GM18520 (cell line): Measurements from ENCODE around the gene FAM240B.

Source experiments
- ATAC-seq: cut with Tn5 transposase; IDR thresholded peaks from one replicate; pipeline ENCODE4 v1.9.1; 2021; ENCODE audit not compliant: unreplicated experiment

Gene FAM240B

GRCh38 chr9:38720083-38720745 is at the start of gene FAM240B:
Gene FAM240B (minus strand): TSS chr9:38720133. CDS start chr9:38703999, 16,134 bp downstream.
- ATAC-seq: no peak

DNA sequence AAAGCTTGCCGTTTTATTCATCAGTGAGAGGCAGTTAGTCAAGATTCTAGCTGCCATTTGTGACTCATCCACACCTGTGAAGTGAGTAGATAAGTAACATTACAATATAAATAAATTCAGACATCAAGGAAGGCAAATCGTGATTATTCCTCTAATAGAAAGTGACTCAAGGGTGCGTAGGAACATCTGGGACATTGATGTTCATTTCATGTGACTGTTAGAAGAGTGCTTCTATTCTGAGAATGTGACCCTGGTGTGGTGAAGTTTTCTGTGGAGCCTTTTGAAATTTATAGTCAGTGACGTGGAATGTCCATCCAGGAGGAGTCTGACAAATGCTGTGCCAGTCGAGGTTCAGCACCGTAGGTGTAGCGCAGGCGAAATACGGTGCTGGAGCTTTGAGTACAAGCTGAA is 48.4 kb upstream of the FAM240B start:
- no peak for ATAC-seq

DNA sequence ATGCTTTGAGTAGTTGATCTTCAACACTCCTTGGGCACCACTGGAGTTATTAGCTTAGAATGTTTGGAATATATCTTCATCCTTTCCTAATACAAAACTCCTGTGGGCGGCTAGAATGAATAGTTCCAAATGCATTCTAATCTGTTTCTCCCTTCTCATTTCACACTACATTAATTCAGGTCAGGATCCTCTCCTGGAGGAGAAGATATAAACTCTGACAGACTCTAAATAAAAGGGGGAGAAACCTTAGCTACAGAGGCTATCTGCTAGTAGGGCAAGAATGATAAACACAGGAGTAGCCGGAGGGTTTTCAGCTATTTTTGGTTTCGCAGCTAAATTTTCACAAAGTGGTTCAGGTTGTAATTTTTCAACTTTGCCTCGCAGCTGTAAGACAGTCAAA is 45.2 kb upstream of the FAM240B start:
- no peak for ATAC-seq

- no peak for ATAC-seq
Measured at GRCh38 chr9:38761999-38762398, 42.1 kb upstream of the FAM240B start.

GRCh38 chr9:38761339-38761738 is 41.4 kb upstream of the FAM240B start:
- ATAC-seq: no peak

DNA sequence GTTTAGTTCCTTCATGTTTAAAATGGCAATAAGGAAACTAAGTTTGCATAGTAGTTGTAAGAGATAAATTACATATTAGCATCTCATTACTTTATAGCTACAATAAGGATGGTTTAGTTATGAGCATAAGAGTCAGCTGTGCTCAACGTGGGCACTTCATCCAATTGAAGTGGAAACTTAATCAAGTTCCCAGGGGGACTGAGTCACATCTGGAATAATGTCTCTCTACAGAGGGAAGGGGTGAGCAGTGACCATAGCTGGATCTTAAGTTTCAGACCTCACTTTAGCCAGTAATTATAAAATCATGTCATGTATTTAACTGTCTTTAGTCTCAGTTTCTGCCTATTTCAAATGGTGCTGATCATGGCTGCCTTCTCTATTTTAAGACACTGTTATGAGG is 36.8 kb upstream of the FAM240B start:
- ATAC-seq: no peak

DNA sequence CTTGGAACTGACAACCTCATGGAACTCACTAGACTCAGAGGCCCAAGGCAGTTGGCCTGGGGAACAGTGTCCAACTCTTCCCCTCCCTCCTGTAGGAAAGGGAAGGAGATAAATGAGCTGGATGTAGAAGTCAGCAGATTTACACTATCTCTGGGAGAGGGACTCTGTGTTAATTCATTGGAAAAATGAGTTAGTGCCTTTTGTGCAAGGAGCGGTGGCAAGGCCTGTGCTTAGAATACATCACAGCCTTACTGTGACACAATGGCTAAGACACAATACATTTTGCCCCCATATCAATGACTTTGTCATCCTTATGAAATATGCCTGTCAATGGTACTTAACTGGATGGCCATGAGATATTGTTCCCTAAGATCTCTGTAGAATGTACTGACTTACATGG is 28.0 kb upstream of the FAM240B start:
- ATAC-seq: no peak

- no peak for ATAC-seq
Measured at GRCh38 chr9:38747067-38747466, 27.1 kb upstream of the FAM240B start.

- ATAC-seq: no peak
Measured at GRCh38 chr9:38746303-38746702, 26.4 kb upstream of the FAM240B start.

GRCh38 chr9:38744484-38744883 is 24.6 kb upstream of the FAM240B start:
- ATAC-seq: no peak

GRCh38 chr9:38737246-38737645 is 17.3 kb upstream of the FAM240B start:
- no peak for ATAC-seq

DNA sequence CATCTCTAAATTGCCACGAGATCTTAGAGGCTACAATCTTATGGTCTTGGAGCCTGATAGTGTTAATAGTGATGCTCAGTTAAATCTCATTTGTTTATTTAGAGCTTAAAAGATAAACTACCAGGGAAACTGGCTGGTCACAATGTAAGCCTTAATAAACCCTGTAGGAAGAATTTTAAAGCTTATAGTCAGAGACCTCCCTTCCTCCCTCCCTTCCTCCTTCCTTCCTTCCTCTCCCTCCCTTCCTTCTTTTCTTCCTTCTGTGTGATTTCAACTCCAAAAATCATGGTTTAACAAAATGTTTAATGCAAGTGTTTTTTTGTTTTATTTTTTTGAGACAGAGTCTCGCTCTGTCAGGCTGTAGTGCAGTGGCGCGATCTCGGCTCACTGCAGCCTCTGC is 14.9 kb upstream of the FAM240B start:
- no peak for ATAC-seq

GRCh38 chr9:38733503-38733902 is 13.6 kb upstream of the FAM240B start:
- ATAC-seq: no peak

GRCh38 chr9:38732885-38733284 is 13.0 kb upstream of the FAM240B start:
- no peak for ATAC-seq

- no peak for ATAC-seq
Measured at GRCh38 chr9:38727497-38728001, 7.6 kb upstream of the FAM240B start.

- no peak for ATAC-seq
Measured at GRCh38 chr9:38724754-38725153, 4.8 kb upstream of the FAM240B start.

- no peak for ATAC-seq
Measured at GRCh38 chr9:38718148-38718547, 1.8 kb downstream of the FAM240B start.

DNA sequence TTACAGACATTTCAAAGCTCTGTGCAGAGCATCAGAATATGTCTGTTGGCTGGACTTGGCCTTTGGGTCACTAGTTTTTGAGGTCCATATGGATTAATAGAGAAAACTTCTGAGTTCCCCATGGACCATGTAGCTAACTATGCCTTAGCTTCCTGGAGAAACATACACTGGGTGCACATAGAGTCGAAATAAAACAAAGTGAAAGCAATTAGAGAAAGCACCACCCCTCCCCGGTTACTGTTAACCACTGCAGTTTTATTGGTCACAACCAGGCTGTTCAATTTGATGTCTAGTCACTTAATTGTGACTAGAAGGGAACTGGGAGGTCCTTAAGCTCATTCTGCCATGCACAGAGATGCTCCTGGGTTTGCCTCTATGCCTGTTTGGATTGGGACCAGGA is 4.2 kb downstream of the FAM240B start:
- no peak for ATAC-seq

DNA sequence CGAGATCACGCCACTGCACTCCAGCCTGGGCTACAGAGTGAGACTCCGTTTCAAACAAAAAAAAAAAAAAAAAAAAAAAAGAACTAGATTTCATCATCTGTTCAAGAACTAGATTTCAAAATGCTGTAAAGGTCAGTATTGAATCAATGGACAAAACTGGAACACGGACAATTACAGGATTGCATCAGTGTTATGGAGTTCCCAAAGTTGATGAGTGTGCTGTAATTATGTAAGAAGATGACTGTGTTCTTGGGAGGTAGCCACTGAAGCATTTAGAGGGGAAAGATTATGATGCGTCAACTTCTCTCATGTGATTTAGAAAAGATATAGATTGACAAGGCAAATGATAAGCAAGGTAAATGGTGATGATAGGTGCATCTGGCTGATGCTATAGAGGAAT is 6.5 kb downstream of the FAM240B start:
- ATAC-seq: no peak

DNA sequence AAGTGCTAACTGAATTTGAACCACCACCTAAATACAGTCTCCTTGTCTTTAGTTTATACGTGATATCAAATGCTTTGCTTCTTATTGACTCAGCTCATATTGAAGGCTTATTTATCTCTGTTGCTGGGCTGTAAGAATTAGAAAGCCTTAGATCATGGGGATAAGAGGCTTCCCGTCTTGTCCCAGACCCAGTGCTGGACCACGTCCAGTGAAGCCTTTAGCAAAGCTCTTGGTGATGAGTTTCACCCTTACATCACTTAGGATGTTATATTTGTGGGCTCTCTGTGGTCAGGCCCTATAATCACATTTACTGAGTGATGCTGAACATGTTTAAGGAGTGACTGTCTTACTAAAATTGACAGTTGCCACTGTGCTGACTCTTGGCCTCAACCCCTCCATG is 11.2 kb downstream of the FAM240B start:
- ATAC-seq: no peak

DNA sequence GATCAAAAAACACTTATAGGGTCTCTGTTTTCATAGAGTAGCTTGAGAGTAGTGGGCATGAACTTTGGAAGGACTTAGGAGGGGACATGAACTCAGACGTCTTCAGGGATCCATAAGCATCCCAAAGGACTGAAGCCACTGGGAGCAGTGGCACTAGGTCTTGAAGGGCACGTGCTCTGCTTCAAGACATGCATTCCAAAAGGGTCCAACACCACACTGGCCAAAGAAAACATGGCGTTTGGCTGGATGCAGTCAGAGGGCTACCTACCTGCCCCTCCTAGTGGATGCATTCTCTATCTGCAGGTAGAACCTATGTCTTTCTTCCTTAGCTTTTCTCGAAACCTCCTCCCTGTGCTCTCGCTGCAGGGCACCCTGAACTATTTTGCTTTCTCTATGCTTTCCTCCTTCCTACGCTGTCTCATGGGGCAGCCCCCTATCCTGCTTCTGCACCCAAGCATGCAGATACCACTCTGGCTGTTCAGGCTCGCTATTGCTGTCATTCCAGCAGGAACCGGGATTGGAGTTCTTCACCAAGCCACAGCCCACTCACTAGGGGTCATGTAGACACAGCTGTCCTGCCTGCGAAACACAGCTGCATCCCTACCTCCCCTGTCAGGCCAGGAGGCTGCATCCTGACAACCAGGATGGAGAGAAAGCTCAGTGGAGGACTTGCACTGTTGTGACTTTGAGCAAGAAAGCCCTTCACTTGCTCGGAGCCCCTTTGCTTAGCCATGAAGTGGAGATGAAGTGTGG is 11.9 kb downstream of the FAM240B start:
- no peak for ATAC-seq

- no peak for ATAC-seq
Measured at GRCh38 chr9:38706493-38706892, 13.4 kb downstream of the FAM240B start.
